Muscle of arm (tissue), 14 donors: ENCODE measurements around the gene PPP1R3F. TPM values are rescaled to one million over a fixed set of nuclear protein-coding genes. Genes with fewer than 3 reads are reported as not detected.

Experiments
- DNase-seq: peaks from one replicate; pipeline ENCODE4 v3.0.0-alpha.2; 2013
- long read RNA-seq, 11 donors: transcript quantifications; one replicate each; lab custom pipeline, GENCODE V29; 2026
- polyA plus RNA-seq, 12 donors: library from polyadenylated mRNA; unstranded; fragments of 120-200 nt; gene quantifications; one replicate each; pipeline ENCODE4 v1.2.1, GENCODE V29; 2013; ENCODE audit not compliant: insufficient read length in 12 of 12

PPP1R3F gene, protein sequence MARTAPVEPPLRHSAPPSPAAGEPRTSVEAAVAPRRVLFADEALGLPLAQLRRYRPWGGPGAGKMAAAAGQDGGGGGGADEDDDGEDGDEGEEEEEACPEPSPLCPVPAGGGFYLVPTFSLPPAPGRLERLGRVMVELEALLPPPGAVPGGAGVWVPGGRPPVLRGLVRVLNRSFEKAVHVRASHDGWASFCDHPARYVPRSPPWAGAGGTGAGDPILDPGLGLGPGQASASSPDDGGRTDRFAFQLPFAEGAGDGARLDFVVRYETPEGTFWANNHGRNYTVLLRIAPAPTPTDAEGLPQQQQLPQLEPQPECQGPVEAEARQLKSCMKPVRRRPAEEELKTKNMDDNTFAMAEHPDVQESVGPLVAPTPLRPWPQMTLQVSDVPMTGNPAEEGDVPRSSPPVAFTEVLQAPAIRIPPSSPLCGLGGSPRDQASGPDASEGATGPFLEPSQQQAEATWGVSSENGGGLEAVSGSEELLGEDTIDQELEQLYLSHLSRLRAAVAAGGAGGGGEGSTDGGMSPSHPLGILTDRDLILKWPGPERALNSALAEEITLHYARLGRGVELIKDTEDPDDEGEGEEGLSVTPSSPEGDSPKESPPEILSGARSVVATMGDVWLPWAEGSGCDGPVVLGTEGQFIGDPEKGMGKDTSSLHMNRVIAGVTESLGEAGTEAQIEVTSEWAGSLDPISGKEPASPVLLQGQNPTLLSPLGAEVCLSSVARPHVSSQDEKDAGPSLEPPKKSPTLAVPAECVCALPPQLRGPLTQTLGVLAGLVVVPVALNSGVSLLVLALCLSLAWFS
- 10 to 100 TPM in 1 of 12 donors, 1 to 10 TPM in 10, not detected in 1; 4.9 to 11.0 (median 7.0) TPM for polyA plus RNA-seq
- long read RNA-seq, donor 1, partial matches to known transcripts: 0 of 1 reads
- long read RNA-seq, donor 1, other reads (novel, unspliced or antisense): 0 of 1 reads
- long read RNA-seq, donor 2, partial matches to known transcripts: 0 of 3 reads
- long read RNA-seq, donor 2, other reads (novel, unspliced or antisense): 0 of 3 reads
- long read RNA-seq, donor 3, partial matches to known transcripts: 5 of 6 reads
- long read RNA-seq, donor 3, other reads (novel, unspliced or antisense): 0 of 6 reads
- long read RNA-seq, donor 4, partial matches to known transcripts: 0 of 2 reads
- long read RNA-seq, donor 4, other reads (novel, unspliced or antisense): 0 of 2 reads
- long read RNA-seq, donor 5, partial matches to known transcripts: 0 of 1 reads
- long read RNA-seq, donor 5, other reads (novel, unspliced or antisense): 0 of 1 reads
- long read RNA-seq, donor 6, partial matches to known transcripts: 0 of 2 reads
- long read RNA-seq, donor 6, other reads (novel, unspliced or antisense): 0 of 2 reads
- long read RNA-seq, donor 7: 0 reads
- long read RNA-seq, donor 8, partial matches to known transcripts: 5 of 8 reads
- long read RNA-seq, donor 8, other reads (novel, unspliced or antisense): 0 of 8 reads
- long read RNA-seq, donor 9: 0 reads
- long read RNA-seq, donor 10, partial matches to known transcripts: 0 of 2 reads
- long read RNA-seq, donor 10, other reads (novel, unspliced or antisense): 0 of 2 reads
- long read RNA-seq, donor 11, partial matches to known transcripts: 0 of 1 reads
- long read RNA-seq, donor 11, other reads (novel, unspliced or antisense): 0 of 1 reads

DNA sequence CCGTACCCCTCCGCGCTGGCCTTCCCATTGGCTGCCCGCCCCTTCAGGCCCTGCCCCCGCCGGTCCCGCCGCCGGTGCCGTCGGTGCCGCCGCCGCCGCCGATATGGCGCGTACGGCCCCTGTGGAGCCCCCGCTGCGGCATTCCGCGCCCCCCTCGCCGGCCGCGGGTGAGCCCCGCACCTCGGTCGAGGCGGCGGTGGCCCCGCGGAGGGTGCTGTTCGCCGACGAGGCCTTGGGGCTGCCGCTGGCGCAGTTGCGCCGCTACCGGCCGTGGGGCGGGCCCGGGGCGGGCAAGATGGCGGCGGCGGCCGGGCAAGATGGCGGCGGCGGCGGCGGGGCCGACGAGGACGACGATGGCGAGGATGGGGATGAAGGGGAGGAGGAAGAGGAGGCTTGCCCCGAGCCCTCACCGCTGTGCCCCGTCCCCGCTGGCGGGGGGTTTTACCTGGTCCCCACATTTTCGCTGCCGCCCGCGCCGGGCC is at the start of gene PPP1R3F:
Gene PPP1R3F, plus strand, starts transcription at position 27 of the 482 bp plus-strand sequence. Its CDS starts 77 bp downstream, at position 104.
- DNase-seq: no peak

DNA sequence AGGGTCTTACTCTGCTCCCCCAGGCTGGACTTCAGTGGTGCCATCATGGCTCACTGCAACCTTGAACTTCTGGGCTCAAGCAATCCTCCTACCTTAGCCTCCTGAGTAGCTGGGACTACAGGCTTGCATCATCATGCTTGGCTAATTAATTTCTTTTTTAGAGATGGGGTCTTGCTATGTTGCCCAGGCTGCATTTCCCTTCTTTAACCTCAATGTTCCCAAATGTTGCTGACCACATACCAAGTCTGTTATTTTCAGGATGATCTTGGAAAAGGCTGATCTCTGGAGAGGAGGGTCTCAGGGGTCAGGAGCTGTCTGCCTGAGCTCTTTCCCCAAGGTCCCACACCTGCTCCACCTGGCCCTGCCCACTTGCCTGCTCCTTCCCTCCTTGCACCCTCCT is 49.5 kb upstream of the PPP1R3F start:
- DNase-seq: no peak

DNA sequence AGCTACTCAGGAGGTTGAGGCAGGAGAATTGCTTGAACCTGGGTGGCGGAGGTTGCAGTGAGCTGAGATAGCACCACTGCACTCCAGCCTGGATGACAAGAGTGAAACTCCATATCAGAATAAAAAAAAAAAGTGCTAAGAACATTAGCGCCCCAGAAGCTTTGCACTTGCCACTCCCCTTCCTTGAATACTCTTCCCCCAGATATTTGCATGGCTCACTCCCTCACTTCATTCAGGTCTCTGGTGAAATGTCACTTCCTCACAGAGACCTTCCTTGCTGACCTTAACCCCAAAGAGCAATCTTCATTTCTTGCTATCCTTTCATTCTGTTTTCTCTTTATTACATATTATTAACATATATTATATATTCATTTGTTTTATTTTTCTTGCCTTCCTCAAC is 47.7 kb upstream of the PPP1R3F start:
- no peak for DNase-seq

DNA sequence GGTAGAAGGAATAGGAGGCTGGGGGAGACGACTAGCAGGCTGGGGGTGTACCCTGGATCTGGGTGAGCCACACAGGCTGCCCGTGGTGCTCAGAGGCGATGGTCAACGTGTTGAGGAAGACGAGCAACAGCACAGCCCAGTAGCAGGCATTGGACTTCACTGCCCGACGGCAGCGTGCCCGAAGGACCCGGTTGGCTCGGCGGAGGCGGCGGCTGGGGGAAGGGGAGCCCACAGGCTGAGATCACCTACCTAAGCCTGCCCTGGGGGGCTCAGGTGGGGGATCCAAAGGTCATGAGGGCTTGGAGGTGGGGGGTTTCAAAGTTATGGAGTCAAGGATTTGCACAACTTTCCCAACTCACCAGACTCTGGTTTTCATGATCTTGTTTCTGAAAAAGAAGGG is 43.7 kb upstream of the PPP1R3F start:
- DNase-seq: no peak

DNA sequence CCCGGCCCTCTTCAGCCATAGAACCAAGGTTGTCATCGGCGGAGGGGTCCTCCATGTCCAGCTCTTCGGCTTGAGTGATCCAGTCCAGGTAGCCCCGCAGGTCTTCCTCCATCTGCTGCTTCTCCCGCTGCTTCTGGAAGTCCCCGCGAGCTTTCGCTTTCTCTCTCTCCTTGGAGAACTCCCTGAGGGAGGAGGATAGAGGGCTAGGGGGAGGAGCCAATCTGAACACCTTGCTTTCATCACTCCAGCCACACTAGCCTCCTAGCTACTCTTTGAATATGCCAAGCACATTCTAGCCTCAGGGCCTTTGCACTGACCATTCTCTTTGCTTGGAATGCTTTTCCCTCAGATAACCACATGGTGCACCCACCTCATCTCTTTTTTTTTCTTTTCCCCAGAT is 42.6 kb upstream of the PPP1R3F start:
- no peak for DNase-seq

DNA sequence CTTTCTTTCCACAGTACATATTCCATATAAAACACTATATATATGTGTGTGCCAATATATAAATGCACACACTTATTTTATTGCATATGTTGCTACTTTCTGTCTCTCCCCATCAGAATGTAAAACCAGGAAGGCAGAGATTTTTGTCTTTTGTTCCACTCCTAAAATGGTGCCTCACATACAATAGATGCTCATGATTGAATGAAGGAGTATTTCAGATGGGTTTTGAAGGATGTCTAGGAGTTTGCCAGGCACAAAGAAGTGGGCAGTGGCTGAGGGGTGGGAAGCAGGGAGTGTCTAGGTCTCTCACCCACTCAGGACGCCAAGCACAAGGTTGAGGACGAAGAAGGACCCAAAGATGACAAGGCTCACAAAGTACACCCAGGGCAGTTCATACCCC is 41.9 kb upstream of the PPP1R3F start:
- no peak for DNase-seq

DNA sequence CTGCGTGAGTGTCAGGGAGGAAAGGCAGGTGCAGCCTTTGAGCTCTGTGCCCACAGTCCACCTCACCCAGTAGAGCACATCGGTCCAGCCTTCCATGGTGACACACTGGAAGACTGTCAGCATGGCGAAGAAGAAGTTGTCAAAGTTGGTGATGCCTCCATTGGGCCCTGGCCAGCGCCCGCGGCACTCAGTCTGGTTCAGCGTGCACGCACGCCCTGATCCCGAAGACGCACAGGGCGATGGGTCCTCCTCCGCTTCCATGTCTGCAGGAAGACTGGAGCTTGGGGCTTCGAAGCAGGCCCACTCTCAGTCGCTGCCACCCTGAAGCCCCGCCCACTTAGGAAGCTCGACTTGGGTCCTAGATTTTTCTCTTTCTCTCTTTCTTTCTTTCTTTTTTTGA is 41.4 kb upstream of the PPP1R3F start:
- DNase-seq: no peak

DNA sequence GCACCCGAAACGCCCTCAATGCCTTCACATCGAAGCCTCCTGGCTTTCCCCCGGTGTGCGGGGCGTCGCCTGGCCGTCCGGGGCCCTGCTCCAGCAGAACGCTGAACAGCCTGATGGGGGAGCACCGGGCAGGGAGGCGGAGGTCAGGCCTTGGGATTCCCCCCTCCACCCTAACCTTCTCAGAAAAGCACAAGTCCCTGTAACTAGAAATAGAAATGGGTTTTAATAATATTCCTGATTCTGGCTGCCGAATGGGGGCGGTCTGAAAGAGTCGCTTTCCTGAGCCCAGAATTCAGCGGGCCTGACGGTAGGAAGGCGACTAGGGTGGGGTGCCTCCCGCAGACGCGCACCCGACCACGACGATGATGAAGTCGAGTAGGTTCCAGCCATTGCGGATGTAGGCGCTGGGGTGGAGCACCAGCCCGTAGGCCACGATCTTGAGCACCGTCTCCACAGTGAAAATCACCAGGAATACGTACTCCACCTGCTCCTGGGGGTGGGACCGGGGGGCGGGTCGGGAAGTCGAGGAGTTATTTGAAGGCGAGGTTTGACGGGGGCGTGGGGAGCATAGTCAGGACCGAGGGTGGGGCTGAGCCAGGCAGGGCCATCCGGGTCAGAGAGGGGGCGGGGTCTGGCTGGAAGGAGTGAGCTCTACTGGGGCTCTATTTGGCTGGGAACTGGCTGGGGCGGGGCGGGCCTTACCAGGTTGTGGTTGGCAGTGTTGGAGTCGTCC is 38.9 kb upstream of the PPP1R3F start:
- no peak for DNase-seq

DNA sequence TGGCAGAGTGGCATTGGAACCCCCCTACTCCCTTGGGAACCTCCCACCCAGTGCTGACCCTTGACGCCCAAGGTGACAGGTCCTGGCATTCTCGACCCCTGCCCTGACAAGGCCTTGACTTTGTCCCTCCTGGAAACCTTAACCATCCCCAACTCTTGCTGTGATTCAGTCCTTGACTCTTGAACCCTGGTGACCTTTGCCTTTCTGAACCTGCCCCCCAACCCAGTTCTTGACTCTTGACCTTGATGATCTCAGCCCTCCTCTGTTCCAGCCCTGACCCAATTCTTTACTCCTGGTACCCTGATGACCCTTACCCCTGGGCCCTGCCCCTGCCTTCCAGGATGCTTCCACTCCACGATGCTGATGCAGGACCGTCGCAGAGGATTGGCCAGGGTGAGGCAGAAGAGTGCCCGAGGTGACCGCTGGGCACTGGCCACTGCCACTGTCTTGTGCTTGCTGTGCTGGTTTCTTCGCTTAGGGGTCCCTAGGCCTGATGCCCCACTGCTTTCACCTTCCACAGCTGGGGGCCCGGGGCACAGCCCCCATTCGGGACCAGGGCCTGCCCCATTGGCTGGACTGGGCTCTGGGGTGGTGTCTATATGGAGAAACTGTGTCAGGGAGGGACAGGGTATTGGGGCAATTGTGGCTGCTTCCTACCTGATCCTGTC is 38.1 kb upstream of the PPP1R3F start:
- DNase-seq: no peak

DNA sequence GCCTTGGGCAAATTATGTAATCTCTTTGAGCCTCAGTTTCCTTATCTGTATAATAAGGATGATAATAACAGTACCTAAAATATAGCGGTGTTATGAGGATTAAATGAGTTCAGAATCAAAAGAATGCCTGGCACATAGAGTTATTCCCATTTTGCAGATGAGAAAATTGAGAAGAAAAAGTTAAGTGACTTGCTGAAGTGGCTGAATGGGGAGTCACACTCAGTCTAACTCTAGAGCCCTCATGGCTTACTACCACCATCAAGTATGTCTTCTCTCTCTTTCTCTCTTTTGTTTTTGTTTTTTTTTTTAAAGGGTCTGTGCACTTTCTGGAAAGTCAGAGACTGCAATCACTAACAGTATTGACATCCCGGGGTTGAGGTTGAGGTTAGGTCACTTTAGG is 37.1 kb upstream of the PPP1R3F start:
- DNase-seq: no peak

DNA sequence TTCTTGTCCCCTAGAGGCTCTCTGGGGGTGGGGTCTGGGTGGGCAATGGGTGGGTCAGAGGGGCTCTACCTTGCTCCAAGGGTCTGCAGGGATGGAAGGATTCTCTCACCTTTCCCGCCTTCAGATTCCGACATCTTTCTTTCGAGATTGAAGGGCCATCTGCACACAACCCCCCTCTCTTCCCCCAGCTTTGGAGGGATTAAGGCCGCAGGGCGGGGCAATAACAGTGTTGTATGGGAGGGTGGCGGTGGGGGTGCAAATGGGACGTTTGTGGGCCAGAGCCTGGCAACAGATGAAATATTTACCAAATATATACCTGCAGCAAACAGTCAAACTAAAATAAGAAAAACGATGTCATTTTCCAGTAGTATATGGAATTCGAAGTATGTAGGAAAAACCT is 36.4 kb upstream of the PPP1R3F start, which contains the start of gene CACNA1F:
Gene CACNA1F, minus strand, starts transcription at position 165 of the 400 bp plus-strand sequence. Its CDS starts 31 bp downstream, at position 134.
- DNase-seq: no peak

DNA sequence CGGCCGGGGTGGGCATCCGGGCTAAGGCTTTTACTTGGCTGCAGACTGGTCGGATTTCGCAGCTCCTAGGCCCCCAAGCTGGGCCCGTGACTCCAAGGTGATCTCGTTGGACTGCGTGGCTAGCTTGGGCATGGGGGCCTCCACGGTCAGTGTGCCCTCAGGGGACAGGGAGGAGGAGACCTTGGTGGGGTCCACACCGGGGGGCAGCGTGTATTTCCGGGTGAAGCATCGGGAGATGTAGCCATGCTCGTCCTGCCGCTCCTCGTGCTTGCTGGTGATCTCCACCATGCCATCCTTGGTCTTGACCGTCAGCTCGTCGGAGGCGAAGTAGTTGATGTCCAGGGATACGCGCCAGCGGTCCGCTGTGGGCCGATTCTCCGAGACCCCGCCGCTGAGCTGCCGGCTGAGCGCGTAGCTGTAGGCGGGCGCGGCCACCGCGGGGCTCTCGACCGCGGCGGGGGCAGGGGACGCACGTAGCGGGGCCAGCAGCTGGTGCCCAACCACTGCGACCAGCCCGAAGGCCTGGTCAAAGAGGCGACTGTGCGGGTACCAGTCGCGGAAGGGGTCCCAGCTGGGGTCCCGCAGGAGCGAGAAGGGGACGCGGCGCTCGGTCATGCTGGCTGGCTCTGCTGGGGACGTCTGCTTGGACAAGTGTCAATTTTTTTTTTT is 35.6 kb upstream of the PPP1R3F start:
- DNase-seq: no peak

DNA sequence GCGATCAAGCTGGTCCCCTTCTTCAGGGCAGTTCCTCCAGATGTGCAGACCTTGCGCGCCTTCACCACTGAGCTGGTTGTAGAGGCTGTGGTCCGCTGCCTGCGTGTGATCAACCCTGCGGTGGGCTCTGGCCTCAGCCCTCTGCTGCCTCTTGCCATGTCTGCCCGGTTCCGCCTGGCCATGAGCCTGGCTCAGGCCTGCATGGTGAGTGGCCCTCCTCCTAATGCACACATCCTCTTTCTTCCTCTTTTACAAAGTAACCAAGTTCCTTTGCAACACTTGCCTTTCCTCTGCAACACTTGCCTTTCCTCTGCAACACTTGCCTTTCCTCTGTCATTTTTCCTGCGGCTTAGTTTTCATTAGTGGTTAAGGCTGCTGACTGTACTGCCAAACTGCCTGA is 32.5 kb upstream of the PPP1R3F start:
- no peak for DNase-seq

DNA sequence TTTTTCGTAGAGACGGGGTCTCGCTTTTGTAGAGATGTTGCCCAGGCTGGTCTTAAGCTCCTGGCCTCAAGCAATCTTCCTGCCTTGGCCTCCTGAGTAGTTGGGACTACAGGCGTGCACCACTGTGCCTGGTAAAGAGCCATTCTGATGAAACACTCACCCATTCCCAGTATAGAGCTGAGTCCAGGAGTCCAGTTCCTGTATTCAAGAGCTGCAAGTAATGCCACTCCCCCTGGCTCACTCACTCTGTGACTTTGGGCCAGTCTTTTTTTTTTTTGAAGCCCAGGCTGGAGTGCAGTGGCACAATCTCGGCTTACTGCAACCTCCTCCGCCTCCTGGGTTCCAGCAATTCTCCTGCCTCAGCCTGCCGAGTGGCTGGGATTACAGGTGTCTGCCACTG is 30.9 kb upstream of the PPP1R3F start:
- DNase-seq: no peak

DNA sequence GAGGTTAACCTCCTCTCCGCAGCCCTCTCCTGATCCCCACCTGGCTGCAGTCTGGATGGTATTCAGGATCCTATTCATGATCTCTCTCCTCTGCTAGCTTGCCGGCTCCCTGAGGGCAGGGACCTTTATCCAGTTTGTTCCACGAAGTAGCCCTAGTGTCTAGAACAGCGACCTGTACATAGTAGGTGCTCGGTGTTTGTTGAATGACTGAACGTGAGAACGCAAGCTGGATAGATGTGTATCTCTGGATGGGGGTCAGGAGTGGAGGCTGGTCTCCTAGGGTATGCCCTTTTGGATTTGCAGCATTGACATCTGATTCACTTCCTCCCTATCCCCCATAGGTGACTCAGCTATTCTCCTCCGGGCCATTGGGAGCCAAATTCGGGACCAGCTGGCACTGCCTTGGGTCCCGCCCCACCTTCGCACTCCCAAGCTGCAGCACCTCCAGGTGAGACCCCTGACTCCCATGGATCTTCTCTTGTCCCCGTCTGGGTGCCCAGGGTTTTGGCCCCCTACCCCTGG is 27.0 kb upstream of the PPP1R3F start:
- DNase-seq: no peak

DNA sequence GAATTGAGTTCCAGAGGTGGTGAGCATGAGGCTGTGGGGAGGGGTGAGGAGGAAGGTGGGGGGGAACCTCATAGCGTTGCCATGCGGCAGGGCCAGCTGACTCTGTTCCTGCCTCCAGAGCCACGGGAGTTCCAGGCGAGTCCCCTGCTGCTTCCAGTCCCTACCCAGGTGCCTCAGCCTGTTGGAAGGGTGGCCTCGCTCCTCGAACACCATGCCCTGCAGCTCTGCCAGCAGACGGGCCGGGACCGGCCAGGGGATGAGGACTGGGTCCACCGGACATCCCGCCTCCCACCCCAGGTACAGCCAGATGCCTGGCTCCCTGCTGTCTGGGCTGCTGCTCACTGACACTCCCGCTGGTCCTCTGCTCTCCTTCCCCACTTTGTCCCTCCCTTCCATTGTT is 26.4 kb upstream of the PPP1R3F start:
- DNase-seq: no peak

DNA sequence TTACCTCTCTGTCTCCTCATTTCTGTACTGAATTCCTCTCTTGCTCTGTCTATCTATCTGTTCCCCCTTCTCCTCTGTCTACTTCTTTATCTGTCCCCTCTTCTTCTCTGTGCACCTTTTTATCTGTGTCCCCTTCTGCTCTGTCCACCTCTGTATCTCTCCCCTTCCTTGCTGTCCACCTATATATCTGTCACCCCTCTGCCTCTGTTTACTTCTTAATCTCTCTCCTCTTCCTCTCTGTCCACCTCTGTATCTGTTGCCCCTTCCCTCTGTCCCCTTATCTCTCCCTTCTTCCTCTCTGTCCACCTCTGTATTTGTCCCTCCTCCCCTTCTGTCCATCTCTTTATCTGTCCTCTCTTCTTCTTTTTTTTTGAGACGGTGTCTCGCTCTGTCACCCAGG is 25.4 kb upstream of the PPP1R3F start:
- DNase-seq: no peak

DNA sequence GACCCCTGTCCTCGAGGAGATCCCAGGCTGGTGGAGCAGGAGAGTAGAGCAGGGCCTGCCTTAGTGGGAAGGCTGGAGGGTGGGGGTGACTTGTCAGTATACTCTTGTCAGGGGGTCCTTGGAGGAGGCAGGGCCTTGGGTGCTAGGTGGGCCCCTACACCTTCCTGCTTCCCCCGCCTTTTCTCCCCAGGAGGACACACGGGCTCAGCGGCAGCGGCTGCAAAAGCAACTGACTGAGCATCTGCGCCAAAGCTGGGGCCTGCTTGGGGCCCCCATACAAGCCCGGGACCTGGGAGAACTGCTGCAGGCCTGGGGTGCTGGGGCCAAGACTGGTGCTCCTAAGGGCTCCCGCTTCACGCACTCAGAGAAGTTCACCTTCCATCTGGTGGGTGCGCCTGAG is 23.1 kb upstream of the PPP1R3F start:
- DNase-seq: no peak

DNA sequence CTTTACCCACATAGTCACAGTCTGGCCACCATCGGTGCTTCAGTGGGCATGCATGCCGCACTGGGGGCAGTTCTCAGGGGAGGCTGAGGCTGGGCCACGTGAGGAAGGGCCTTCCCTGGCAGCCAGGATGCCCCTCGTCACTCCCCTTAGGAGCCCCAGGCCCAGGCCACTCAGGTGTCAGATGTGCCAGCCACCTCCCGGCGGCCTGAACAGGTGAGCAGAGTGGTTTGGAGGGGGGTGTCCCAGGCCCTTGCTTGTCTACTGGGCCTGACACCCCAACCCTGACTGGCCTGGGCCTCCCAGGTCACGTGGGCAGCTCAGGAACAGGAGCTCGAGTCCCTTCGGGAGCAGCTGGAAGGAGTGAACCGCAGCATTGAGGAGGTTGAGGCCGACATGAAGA is 22.2 kb upstream of the PPP1R3F start:
- no peak for DNase-seq
